Measurements from ENCODE around the gene ZNF254. TPM values are rescaled to one million over a fixed set of nuclear protein-coding genes. Genes with fewer than 3 reads are reported as not detected.

Gene ZNF254
- total RNA-seq = 17.3 and 18.5 TPM in 2 replicates

DNA sequence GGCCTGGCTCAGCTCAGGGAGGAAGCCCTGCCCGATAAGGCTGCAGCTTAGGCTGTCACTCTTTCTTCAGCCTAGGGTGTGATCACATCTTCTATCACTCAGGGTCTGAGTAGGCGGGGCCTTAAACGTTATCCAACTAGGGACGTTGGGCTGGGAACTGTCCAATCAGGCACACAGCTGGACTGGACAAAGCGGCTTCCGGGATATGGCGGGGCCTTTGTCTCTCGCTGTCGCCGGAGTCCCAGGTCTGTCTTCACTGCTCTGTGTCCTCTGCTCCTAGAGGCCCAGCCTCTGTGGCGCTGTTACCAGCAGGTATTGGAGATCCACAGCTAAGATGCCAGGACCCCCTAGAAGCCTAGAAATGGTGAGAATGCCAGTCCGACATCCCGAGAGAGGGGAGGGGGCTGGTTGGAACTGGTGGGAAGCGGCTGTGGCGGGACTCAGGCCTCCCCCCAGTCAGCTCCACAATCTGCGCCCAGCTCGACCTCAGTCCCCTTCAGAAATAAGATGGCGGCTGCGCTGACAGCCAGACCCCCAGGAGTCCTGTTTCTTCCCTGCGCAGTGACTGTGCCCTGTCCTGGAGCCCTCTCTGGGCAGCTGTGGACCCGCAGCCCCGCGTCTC is at the start of gene ZNF254:
Gene ZNF254 (plus strand): TSS at position 214 of the 622 bp plus-strand sequence. CDS start 121 bp downstream, at position 335.

Other genes starting within 250 kb of the ZNF254 start
- 2.0 and 2.7 TPM in 2 replicates for gene ZNF726, start 172.3 kb upstream of the ZNF254 start, total RNA-seq